NCI-H2081 (cell line): ENCODE measurements around the gene FAM171A1.
A peak's percentile ranks its signal among the peaks of the same experiment; 100 is the strongest.
"Not testable (repeated sequence)": the region's sequence is repeated elsewhere in the genome, so short reads cannot be mapped to it uniquely, and the experiment has no call there.

ENCODE experiments used
- DNase-seq, 2 experiments: peaks; one replicate each; lab custom pipeline; 2025; lab: John Stamatoyannopoulos, UW

FAM171A1 gene

GRCh38 chr10:15209827-15210509 is 161.1 kb downstream of the FAM171A1 start:
- DNase-seq: peak; percentile 66 to 75

GRCh38 chr10:15208221-15208620 is 162.9 kb downstream of the FAM171A1 start:
- no peak for DNase-seq

- DNase-seq: not testable (repeated sequence)
These were observed 163.7 kb downstream of the FAM171A1 start for GRCh38 chr10:15207410-15207809.

- no peak for DNase-seq
These were observed 168.4 kb downstream of the FAM171A1 start for GRCh38 chr10:15202639-15203038.

GRCh38 chr10:15202301-15202621 is 168.8 kb downstream of the FAM171A1 start:
- DNase-seq: not testable (repeated sequence)

- no peak for DNase-seq
These were observed 169.3 kb downstream of the FAM171A1 start for GRCh38 chr10:15201589-15202300.

GRCh38 chr10:15200626-15201025 is 170.5 kb downstream of the FAM171A1 start:
- no peak for DNase-seq

- no peak for DNase-seq
These were observed 173.2 kb downstream of the FAM171A1 start for GRCh38 chr10:15197911-15198310.

- DNase-seq: no peak
These were observed 173.8 kb downstream of the FAM171A1 start for GRCh38 chr10:15197276-15197675.

GRCh38 chr10:15196021-15196834 is 174.9 kb downstream of the FAM171A1 start:
- no peak for DNase-seq

GRCh38 chr10:15189133-15189885 is 181.8 kb downstream of the FAM171A1 start:
- DNase-seq: no peak

GRCh38 chr10:15188603-15189002 is 182.5 kb downstream of the FAM171A1 start:
- DNase-seq: no peak

GRCh38 chr10:15183689-15184481 is 187.2 kb downstream of the FAM171A1 start:
- DNase-seq: no peak

- DNase-seq: no peak
These were observed 188.4 kb downstream of the FAM171A1 start for GRCh38 chr10:15182540-15183207.

- no peak for DNase-seq
These were observed 189.4 kb downstream of the FAM171A1 start for GRCh38 chr10:15181576-15182156.

GRCh38 chr10:15180736-15181135 is 190.4 kb downstream of the FAM171A1 start:
- DNase-seq: no peak

GRCh38 chr10:15176269-15176668 is 194.8 kb downstream of the FAM171A1 start:
- no peak for DNase-seq

GRCh38 chr10:15175587-15175986 is 195.5 kb downstream of the FAM171A1 start:
- DNase-seq: no peak

GRCh38 chr10:15172306-15172840 is 198.7 kb downstream of the FAM171A1 start:
- DNase-seq: no peak
